HG02973 (cell line): ENCODE data around the gene TATDN2.

Experiments used
- ATAC-seq: cut with Tn5 transposase; IDR thresholded peaks from one replicate; pipeline ENCODE4 v1.9.1; 2021; ENCODE audit warnings: moderate library complexity; ENCODE audit not compliant: unreplicated experiment

Gene TATDN2

DNA sequence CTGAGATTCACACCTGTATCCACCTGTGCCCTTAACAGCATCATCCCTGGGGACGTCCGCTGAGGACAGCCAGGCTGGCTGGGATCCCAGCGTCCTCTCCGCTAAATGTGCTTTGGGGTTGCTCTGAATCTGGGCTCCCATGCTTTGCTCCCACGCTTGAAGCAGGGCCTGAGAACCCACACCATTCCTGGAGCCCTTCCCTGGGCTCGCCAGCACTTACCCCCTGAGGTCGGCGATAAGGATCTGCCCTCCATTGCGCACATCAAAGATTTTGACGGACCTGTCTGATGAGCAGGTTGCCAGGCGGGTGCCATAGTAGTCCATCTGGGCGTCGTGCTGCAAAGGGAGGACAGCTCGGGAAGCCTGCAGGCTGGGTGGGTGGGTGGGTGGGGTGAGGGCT is 66.8 kb downstream of the TATDN2 start:
- ATAC-seq: no peak

- no peak for ATAC-seq
Observed at GRCh38 chr3:10315771-10316344, 67.6 kb downstream of the TATDN2 start.

DNA sequence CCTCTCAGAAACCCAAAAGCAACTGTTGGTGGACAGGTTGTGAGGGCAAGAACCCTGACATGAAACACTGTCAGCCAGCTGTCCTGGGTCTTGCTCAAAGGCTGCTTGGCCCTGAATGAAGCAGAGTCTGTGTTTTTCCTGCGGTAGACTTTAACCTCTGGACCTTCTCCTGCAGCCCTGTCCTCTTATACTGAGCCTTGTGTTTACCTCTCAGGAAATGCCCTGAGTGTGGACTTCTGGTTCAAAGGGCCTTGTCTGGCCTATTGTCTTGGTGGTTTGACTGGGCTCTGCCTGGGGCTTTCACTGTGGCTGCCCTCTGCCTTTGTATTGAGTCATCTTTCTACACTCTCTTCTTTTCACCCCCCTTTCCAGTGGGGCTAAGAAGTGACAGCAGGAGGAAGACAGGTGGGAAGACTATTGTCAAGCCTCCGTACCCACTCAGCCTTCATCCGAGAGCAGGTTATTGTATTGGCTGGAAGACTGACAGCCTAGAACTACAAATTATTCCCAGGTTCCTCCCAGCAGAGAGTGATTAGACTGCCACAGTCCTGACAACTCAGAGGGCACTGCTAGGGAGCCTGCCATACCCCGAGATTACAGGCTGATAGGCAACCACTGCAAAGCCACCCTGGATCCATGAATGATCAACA is 69.2 kb downstream of the TATDN2 start:
- ATAC-seq: no peak

DNA sequence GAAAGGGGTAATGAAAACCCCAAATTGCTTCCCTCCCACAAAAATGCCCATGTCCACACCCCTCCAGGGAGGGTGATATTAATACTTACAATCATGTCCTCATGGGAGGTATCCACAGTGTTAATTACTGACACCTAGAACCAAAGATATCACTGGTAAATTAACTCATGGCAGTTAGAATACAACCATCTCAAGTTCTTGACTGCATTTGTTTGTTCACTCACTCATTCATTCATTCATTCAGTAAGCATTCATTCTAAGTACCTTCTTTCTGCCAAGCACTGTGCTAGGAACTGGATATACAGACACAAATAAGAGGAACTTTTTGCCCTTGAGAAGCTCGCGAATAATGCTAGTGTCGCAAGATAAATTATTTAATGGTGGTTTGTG is 69.7 kb downstream of the TATDN2 start:
- ATAC-seq: no peak

- ATAC-seq: no peak
Observed at GRCh38 chr3:10319251-10319650, 71.0 kb downstream of the TATDN2 start.

- ATAC-seq: no peak
Observed at GRCh38 chr3:10319804-10320203, 71.5 kb downstream of the TATDN2 start.

GRCh38 chr3:10320320-10320677 is 72.0 kb downstream of the TATDN2 start:
- ATAC-seq: no peak

DNA sequence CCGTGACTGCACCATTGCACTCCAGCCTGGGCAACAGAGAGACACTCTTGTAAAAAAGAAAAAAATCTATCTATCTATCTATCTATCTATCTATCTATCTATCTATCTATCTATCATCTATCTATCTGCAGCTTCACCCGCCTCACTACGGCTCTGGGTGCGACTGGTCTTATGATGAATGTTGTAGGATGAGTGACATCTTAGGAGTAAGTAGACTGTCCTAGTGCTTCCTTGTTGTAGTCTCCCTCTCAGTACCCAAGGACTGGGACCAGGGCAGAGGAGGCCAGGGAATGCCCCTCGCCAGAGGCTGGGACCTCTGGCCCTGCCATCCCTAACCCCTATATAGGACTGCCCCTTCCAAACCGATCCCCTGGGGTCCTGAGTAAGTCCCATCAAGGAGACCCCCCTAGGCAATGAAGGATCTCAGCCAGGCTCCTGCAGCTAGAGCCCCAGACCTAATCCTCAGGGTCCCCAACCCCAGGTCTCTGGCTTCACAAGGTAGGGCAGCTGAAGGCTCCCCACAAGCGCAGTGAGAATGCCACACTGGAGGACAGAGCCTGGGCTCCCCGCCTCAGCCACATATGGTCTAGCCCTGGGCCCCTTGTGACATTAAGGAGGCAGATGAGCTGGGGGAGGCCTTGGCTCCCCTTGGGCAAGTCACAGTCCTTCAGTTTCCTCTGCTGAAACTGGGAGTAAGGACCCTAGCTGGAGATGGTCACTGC is 73.5 kb downstream of the TATDN2 start:
- no peak for ATAC-seq

GRCh38 chr3:10322352-10322710 is 74.1 kb downstream of the TATDN2 start:
- no peak for ATAC-seq

- no peak for ATAC-seq
Observed at GRCh38 chr3:10327592-10327991, 79.3 kb downstream of the TATDN2 start.

DNA sequence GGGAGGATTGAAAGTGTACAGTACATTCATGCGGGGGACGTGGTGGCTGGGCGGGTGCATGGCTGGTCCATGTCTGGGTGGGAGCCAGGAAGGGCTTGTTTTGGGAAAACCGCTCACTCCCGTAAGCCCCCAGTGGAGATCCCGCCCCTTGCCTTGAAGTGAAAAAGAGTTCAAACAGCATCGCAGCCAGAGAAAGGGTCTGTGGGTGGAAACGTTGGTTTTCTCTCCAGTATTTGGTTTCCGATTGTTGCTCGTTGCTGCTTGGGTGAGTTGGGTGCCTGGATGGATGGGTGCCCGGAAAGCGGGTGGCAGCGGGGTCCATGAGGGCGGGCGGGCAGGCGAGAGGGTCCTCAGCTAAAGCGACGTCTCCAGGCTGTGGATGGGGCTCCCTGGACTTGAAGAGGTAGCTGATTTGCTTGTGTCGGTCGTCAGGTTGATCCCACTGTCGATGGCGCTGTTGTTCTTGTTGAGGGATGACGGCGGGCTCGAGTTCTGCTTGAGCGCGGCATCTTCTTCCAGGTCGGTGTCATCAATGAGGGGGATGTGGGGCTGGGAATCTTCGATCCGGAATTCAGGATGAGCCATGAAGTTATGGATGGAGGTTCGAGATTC is 80.3 kb downstream of the TATDN2 start:
- ATAC-seq: no peak

DNA sequence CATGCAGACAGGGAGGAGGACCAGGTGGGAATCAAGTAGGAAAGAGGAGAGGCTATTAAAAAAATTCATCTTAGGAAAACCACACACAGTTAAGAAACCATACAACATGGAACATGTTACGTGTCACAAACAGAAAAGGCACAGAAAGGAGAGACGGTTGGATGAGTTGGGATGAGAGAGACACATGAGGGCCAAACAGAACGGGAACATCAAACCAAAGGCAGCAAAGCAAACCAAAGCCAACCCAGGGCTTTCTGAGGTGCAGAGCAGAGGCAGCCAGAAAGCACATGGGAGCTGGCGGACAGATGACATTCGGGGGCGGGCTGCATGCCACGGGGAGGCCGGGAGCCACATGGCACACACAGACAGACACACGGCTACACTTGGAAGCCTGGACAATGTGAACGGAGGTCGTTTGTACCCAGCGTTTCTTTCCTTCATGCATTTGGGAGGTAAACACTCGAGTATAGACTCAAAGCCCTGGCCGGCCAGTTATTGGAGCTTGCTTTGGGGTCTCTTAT is 81.3 kb downstream of the TATDN2 start:
- no peak for ATAC-seq

GRCh38 chr3:10330319-10330718 is 82.1 kb downstream of the TATDN2 start:
- ATAC-seq: no peak
